OCI-LY1 (cell line): ENCODE results near the gene MECP2.

Experiments
- H2AFZ ChIP-seq: fragments of 200-600 bp; sonication (generic), shearing (Covaris generic); 2 replicates; pipeline ENCODE4 v1.6.0; 2014; ENCODE audit warnings: antibody characterized with exemption, mild to moderate bottlenecking, low read length
- H3F3A ChIP-seq: fragments of 200-600 bp; sonication (generic), shearing (Covaris generic); 2 replicates; pipeline ENCODE4 v1.6.0; 2014; ENCODE audit warnings: mild to moderate bottlenecking, antibody characterized with exemption, low read length, moderate library complexity; ENCODE audit not compliant: insufficient read depth
- H3K27ac ChIP-seq: fragments of 200-600 bp; sonication (generic); 2 replicates; pipeline ENCODE4 v1.5.1; 2014; ENCODE audit warnings: low read length, mixed run types, mild to moderate bottlenecking, low read depth; ENCODE audit not compliant: poor library complexity, severe bottlenecking
- H3K27me3 ChIP-seq: fragments of 200-600 bp; sonication (generic); 2 replicates; pipeline ENCODE4 v1.6.0; 2014; ENCODE audit warnings: antibody characterized with exemption, mild to moderate bottlenecking, low read length, moderate library complexity; ENCODE audit not compliant: insufficient read depth
- H3K36me3 ChIP-seq: fragments of 200-600 bp; sonication (generic); 2 replicates; pipeline ENCODE4 v1.6.1; 2014; ENCODE audit warnings: mild to moderate bottlenecking, antibody characterized with exemption, low read length, moderate library complexity, mixed read lengths; ENCODE audit not compliant: insufficient read depth
- H3K4me1 ChIP-seq: fragments of 200-600 bp; sonication (generic); 2 replicates; pipeline ENCODE4 v1.5.1; 2014; ENCODE audit warnings: mild to moderate bottlenecking, low read length, moderate library complexity; ENCODE audit not compliant: insufficient read depth, severe bottlenecking
- H3K4me2 ChIP-seq: fragments of 200-600 bp; sonication (generic), shearing (Covaris generic); 2 replicates; pipeline ENCODE4 v1.6.1; 2014; ENCODE audit warnings: low read length
- H3K4me3 ChIP-seq: fragments of 200-600 bp; sonication (generic); 2 replicates; pipeline ENCODE4 v1.5.1; 2014; ENCODE audit warnings: low read length, low read depth, mild to moderate bottlenecking, mixed read lengths; ENCODE audit not compliant: poor library complexity, severe bottlenecking
- H3K79me2 ChIP-seq: fragments of 200-600 bp; shearing (Covaris generic); 2 replicates; pipeline ENCODE4 v1.6.1; 2016; ENCODE audit warnings: mixed run types, low read length, mixed read lengths; ENCODE audit not compliant: insufficient read depth
- H3K9ac ChIP-seq: fragments of 200-600 bp; sonication (generic), shearing (Covaris generic); 2 replicates; pipeline ENCODE4 v1.6.1; 2014; ENCODE audit warnings: mild to moderate bottlenecking, low read length, mixed read lengths
- H3K9me2 ChIP-seq: fragments of 200-600 bp; sonication (generic), shearing (Covaris generic); 2 replicates; pipeline ENCODE4 v1.6.1; 2014; ENCODE audit warnings: low read depth, mild to moderate bottlenecking, low read length, mixed read lengths
- H3K9me3 ChIP-seq: fragments of 200-600 bp; shearing (Covaris generic); 2 replicates; pipeline ENCODE4 v1.6.1; 2014; ENCODE audit warnings: low read length, mixed read lengths
- H4K20me1 ChIP-seq: fragments of 200-600 bp; sonication (generic), shearing (Covaris generic); 2 replicates; pipeline ENCODE4 v1.6.0; 2016; ENCODE audit warnings: mild to moderate bottlenecking, low read length; ENCODE audit not compliant: insufficient read depth
- EZH2 ChIP-seq: fragments of 200-600 bp; sonication (generic), shearing (Covaris generic); IDR thresholded peaks from 2 replicates; pipeline ENCODE4 v1.8.0; 2017; ENCODE audit warnings: borderline replicate concordance, mixed run types, mild to moderate bottlenecking, antibody characterized with exemption, low read length, moderate library complexity, mixed read lengths
- TF ChIP-seq, protein P1 (sequence below): fragments of 200-600 bp; sonication (generic), shearing (Covaris generic); IDR thresholded peaks from 2 replicates; pipeline ENCODE4 v1.5.1; 2017; ENCODE audit warnings: mild to moderate bottlenecking, antibody characterized with exemption, low read length, moderate library complexity, mixed read lengths

MECP2 gene

GRCh38 chrX:153984351-153985178 lies 113.0 kb downstream of the MECP2 start:
- Histone ChIP-seq H3K27ac (peak overlapping the region; percentile 97), H2AFZ (no peak overlapping the region), H3K27me3 (no peaks in the 10 kb centered on the region), H4K20me1 (no peaks in the 10 kb centered on the region), H3F3A (no peaks in the 10 kb centered on the region), H3K9me3 (no peaks in the 10 kb centered on the region), H3K4me2 (peak overlapping the region; percentile 68), H3K9ac (peak overlapping the region; percentile 75), H3K4me1 (peaks cover 51% of the 10 kb centered on the region), H3K79me2 (no peaks in the 10 kb centered on the region), H3K36me3 (no peaks in the 10 kb centered on the region), H3K4me3 (peak overlapping the region; percentile 44), H3K9me2 (no peaks in the 10 kb centered on the region)
- TF ChIP-seq EZH2, result no peak
- TF ChIP-seq, protein P1, sequence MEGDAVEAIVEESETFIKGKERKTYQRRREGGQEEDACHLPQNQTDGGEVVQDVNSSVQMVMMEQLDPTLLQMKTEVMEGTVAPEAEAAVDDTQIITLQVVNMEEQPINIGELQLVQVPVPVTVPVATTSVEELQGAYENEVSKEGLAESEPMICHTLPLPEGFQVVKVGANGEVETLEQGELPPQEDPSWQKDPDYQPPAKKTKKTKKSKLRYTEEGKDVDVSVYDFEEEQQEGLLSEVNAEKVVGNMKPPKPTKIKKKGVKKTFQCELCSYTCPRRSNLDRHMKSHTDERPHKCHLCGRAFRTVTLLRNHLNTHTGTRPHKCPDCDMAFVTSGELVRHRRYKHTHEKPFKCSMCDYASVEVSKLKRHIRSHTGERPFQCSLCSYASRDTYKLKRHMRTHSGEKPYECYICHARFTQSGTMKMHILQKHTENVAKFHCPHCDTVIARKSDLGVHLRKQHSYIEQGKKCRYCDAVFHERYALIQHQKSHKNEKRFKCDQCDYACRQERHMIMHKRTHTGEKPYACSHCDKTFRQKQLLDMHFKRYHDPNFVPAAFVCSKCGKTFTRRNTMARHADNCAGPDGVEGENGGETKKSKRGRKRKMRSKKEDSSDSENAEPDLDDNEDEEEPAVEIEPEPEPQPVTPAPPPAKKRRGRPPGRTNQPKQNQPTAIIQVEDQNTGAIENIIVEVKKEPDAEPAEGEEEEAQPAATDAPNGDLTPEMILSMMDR, result no peak

GRCh38 chrX:153983321-153983801 lies 114.2 kb downstream of the MECP2 start:
- Histone ChIP-seq H3K4me1 (peaks cover 47% of the 10 kb centered on the region), H3K9ac (no peak overlapping the region), H3K4me3 (no peak overlapping the region), H3K36me3 (no peaks in the 10 kb centered on the region), H3K9me2 (no peaks in the 10 kb centered on the region), H3F3A (no peaks in the 10 kb centered on the region), H3K79me2 (no peaks in the 10 kb centered on the region), H2AFZ (no peak overlapping the region), H3K27me3 (no peaks in the 10 kb centered on the region), H3K27ac (peak overlapping the region; percentile 97), H3K4me2 (no peak overlapping the region), H3K9me3 (no peaks in the 10 kb centered on the region), H4K20me1 (no peaks in the 10 kb centered on the region)
- no peak for TF ChIP-seq EZH2
- TF ChIP-seq, protein P1, result no peak

DNA sequence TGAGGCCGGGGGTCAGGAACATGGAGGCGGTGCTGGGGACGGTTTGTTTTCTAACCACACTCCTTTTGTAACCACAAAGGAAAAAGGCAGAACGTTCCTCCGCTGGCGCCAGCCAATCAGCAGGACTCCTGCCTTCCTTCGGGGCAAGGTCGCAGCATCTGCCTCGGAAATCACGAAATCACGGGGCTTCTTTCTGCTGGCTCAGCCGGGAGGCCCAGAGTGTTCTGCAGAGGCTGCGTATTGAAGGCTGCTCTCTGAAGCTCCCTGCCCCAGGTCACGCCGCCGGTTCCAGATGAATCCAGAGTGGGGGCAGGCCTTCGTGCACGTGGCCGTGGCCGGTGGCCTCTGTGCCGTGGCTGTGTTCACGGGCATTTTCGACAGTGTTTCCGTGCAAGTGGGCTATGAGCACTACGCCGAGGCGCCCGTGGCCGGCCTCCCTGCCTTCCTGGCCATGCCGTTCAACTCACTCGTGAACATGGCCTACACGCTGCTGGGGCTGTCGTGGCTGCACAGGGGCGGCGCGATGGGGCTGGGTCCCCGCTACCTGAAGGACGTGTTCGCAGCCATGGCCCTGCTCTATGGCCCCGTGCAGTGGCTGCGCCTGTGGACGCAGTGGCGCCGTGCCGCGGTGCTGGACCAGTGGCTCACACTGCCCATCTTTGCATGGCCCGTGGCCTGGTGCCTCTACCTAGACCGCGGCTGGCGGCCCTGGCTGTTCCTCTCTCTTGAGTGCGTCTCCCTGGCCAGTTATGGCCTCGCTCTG lies 115.6 kb downstream of the MECP2 start:
- no peaks in the 10 kb centered on the region for H4K20me1 ChIP-seq
- H3F3A ChIP-seq, result no peaks in the 10 kb centered on the region
- no peaks in the 10 kb centered on the region for H3K9me2 ChIP-seq
- TF ChIP-seq, protein P1, result no peak
- no peak for TF ChIP-seq EZH2
- peak overlapping the region; percentile 73 for H3K27ac ChIP-seq
- no peaks in the 10 kb centered on the region for H3K36me3 ChIP-seq
- no peak overlapping the region for H3K9ac ChIP-seq
- no peak overlapping the region for H3K4me2 ChIP-seq
- H3K9me3 ChIP-seq, result no peaks in the 10 kb centered on the region
- no peaks in the 10 kb centered on the region for H3K79me2 ChIP-seq
- H3K4me3 ChIP-seq, result no peak overlapping the region
- no peaks in the 10 kb centered on the region for H3K27me3 ChIP-seq
- H2AFZ ChIP-seq, result no peak overlapping the region
- H3K4me1 ChIP-seq, result peaks cover 47% of the 10 kb centered on the region
